ENCODE data around the gene FKBP2.
A peak's percentile ranks its signal among the peaks of the same experiment; 100 is the strongest.

Gene FKBP2

GRCh38 chr11:64286801-64287159 is 45.9 kb downstream of the FKBP2 start:
- no peak for DNase-seq

- no peak for DNase-seq
Measured at GRCh38 chr11:64287676-64288352, 46.9 kb downstream of the FKBP2 start.

- DNase-seq, result no peak
Measured at GRCh38 chr11:64288353-64288750, 47.5 kb downstream of the FKBP2 start.

- no peak for DNase-seq
Measured at GRCh38 chr11:64289002-64289564, 48.2 kb downstream of the FKBP2 start.

GRCh38 chr11:64290352-64291261 is 49.7 kb downstream of the FKBP2 start:
- DNase-seq, result no peak

- no peak for DNase-seq
Measured at GRCh38 chr11:64291262-64291751, 50.4 kb downstream of the FKBP2 start, which contains the start of gene KCNK4. Gene KCNK4 (plus strand): TSS chr11:64291302. CDS start chr11:64293019, 1,717 bp downstream.

- DNase-seq, result peak; percentile 61
Measured at GRCh38 chr11:64291752-64292459, 51.0 kb downstream of the FKBP2 start.

GRCh38 chr11:64292460-64293254 is 51.8 kb downstream of the FKBP2 start:
- peak; percentile 27 for DNase-seq

Measured in retina (tissue), 1 donor.